ENCODE data around the gene KATNAL1. TPM values are rescaled to one million over a fixed set of nuclear protein-coding genes. Genes with fewer than 3 reads are reported as not detected.
"Not testable (repeated sequence)": the region's sequence is repeated elsewhere in the genome, so short reads cannot be mapped to it uniquely, and the experiment has no call there.

The KATNAL1 gene
- total RNA-seq, 1 experiment from 2014 or later = 43.5 TPM

GRCh38 chr13:30193279-30194234 lies 113.8 kb downstream of the KATNAL1 start:
- H3K27me3 ChIP-seq (replicated peaks) = no peaks in the 10 kb centered on the region
- H3K4me3 ChIP-seq = no peak overlapping the region
- no peaks in the 10 kb centered on the region for H3K36me3 ChIP-seq
- no peaks in the 10 kb centered on the region for H3K9me3 ChIP-seq (replicated peaks)
- no peak overlapping the region for H3K27ac ChIP-seq
- DNase-seq (ENCODE audit: low read depth in 1 of 2, low spot score in 2 of 2) = no peak
- H3K4me1 ChIP-seq (replicated peaks) = no peaks in the 10 kb centered on the region

GRCh38 chr13:30192320-30193093 lies 114.8 kb downstream of the KATNAL1 start:
- no peaks in the 10 kb centered on the region for H3K27me3 ChIP-seq (replicated peaks)
- no peak for DNase-seq (ENCODE audit: low read depth in 1 of 2, low spot score in 2 of 2)

GRCh38 chr13:30191491-30192100 lies 115.8 kb downstream of the KATNAL1 start:
- no peak overlapping the region for H3K4me3 ChIP-seq
- H3K27ac ChIP-seq = no peak overlapping the region
- no peaks in the 10 kb centered on the region for H3K9me3 ChIP-seq (replicated peaks)
- no peaks in the 10 kb centered on the region for H3K36me3 ChIP-seq
- no peaks in the 10 kb centered on the region for H3K4me1 ChIP-seq (replicated peaks)
- peak in 1 of 2 experiments; percentile 6 for DNase-seq (ENCODE audit: low read depth in 1 of 2, low spot score in 2 of 2)
- no peaks in the 10 kb centered on the region for H3K27me3 ChIP-seq (replicated peaks)

More at GRCh38 chr13:30192320-30193093, 114.8 kb downstream of the KATNAL1 start:
- H3K9me3 ChIP-seq (replicated peaks) = no peaks in the 10 kb centered on the region
- no peaks in the 10 kb centered on the region for H3K4me1 ChIP-seq (replicated peaks)
- H3K4me3 ChIP-seq = no peak overlapping the region
- H3K27ac ChIP-seq = no peak overlapping the region
- no peaks in the 10 kb centered on the region for H3K36me3 ChIP-seq

GRCh38 chr13:30186634-30187415 lies 120.5 kb downstream of the KATNAL1 start:
- H3K27me3 ChIP-seq (replicated peaks) = no peaks in the 10 kb centered on the region
- H3K9me3 ChIP-seq (replicated peaks) = no peaks in the 10 kb centered on the region
- no peak overlapping the region for H3K4me3 ChIP-seq
- DNase-seq (ENCODE audit: low read depth in 1 of 2, low spot score in 2 of 2) = no peak
- H3K36me3 ChIP-seq = no peaks in the 10 kb centered on the region
- H3K4me1 ChIP-seq (replicated peaks) = no peaks in the 10 kb centered on the region
- H3K27ac ChIP-seq = no peak overlapping the region

DNA sequence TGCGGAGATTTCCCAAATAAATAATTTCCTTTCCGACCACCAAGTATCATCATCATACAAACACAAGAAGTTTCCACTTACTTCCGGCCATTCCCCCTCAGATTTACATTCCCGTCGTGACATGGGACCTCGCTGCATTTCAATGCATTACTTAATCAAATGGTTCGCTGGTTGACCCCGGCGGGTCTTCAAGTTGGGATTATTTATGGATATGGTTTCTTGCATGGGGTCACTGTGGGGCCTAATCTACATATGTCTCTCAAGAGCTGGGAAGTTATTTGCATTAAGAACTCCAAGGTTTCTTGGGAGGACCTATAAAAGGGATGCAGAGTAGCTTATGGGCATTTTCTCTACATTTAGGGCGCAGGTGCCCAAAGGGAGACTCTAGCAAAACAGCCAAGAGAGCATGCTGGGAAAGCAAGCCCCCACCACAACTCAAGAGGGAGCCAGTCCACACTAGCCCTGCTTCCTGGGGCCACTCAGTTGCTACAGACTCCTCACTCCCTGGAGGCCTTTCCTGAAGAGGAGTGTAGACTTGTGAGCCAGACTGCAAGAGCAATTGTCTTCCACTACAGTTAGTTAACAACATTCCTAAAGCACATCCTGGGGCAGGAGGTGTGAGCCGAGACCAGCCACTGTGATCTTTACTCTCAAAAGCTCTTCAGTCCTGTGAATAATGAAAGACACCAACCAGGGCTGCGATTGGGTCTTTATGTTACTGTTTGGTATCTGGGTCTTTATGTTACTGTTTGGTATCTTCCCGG lies 125.3 kb downstream of the KATNAL1 start:
- no peak for DNase-seq (ENCODE audit: low read depth in 1 of 2, low spot score in 2 of 2)
- no peaks in the 10 kb centered on the region for H3K9me3 ChIP-seq (replicated peaks)

GRCh38 chr13:30179597-30180276 lies 127.6 kb downstream of the KATNAL1 start:
- H3K27ac ChIP-seq = no peak overlapping the region
- no peak for DNase-seq (ENCODE audit: low read depth in 1 of 2, low spot score in 2 of 2)
- no peaks in the 10 kb centered on the region for H3K36me3 ChIP-seq
- H3K9me3 ChIP-seq (replicated peaks) = no peaks in the 10 kb centered on the region
- no peaks in the 10 kb centered on the region for H3K27me3 ChIP-seq (replicated peaks)
- no peak overlapping the region for H3K4me3 ChIP-seq
- no peaks in the 10 kb centered on the region for H3K4me1 ChIP-seq (replicated peaks)

More for the DNA sequence above, 125.3 kb downstream of the KATNAL1 start:
- Histone ChIP-seq H3K27ac (no peak overlapping the region), H3K27me3 (replicated peaks) (no peaks in the 10 kb centered on the region), H3K4me1 (replicated peaks) (no peaks in the 10 kb centered on the region), H3K4me3 (no peak overlapping the region), H3K36me3 (no peaks in the 10 kb centered on the region)

- H3K4me1 ChIP-seq (replicated peaks) = no peaks in the 10 kb centered on the region
- no peaks in the 10 kb centered on the region for H3K9me3 ChIP-seq (replicated peaks)
- H3K27me3 ChIP-seq (replicated peaks) = no peaks in the 10 kb centered on the region
- no peak overlapping the region for H3K27ac ChIP-seq
- no peak overlapping the region for H3K4me3 ChIP-seq
- H3K36me3 ChIP-seq = no peaks in the 10 kb centered on the region
- DNase-seq (ENCODE audit: low read depth in 1 of 2, low spot score in 2 of 2) = no peak
Measured at GRCh38 chr13:30178976-30179375, 128.4 kb downstream of the KATNAL1 start.

- Histone ChIP-seq H3K9me3 (replicated peaks) (no peaks in the 10 kb centered on the region), H3K27ac (no peak overlapping the region), H3K4me1 (replicated peaks) (no peaks in the 10 kb centered on the region), H3K36me3 (no peaks in the 10 kb centered on the region), H3K4me3 (no peak overlapping the region), H3K27me3 (replicated peaks) (no peaks in the 10 kb centered on the region)
- no peak for DNase-seq (ENCODE audit: low read depth in 1 of 2, low spot score in 2 of 2)
Measured at GRCh38 chr13:30175166-30175565, 132.2 kb downstream of the KATNAL1 start.

DNA sequence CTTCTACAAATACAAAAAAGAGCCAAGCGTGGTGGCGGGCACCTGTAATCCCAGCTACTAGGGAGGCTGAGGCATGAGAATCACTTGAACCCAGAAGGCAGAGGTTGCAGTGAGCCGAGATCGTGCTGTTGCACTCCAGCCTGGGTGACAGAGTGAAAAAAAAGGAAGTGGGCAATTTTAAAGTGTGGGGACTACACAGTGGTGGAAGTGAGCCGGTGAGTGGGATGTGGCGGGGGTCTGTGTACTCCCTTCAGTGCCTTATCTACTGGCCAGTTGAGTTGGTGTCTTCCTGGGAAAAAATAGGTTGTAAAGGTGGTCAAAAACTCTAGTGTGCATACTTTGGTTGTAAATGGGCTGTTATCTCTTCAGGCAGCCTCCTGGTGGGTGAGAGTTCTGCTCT lies 133.1 kb downstream of the KATNAL1 start:
- not testable (repeated sequence) for H3K4me3 ChIP-seq; H3K4me1 ChIP-seq (replicated peaks); H3K36me3 ChIP-seq; H3K9me3 ChIP-seq (replicated peaks); H3K27ac ChIP-seq; DNase-seq (ENCODE audit: low read depth in 1 of 2, low spot score in 2 of 2); H3K27me3 ChIP-seq (replicated peaks)

DNA sequence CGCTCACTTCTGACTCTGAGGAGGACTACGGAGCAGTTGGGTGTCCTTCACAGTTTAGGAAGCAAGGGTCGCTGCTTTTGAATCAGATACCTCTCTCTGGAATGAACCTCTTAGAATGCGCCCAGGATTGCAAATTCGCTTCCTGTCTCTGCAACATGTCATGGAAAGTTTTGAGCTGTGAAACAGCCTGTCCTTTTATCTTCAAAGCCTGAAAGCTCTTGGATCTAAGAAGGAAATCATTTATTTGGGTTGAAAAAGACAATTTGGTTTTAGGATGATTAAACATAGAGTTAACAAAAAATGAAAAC lies 134.1 kb downstream of the KATNAL1 start:
- H3K9me3 ChIP-seq (replicated peaks) = no peaks in the 10 kb centered on the region
- H3K36me3 ChIP-seq = no peaks in the 10 kb centered on the region
- no peak for DNase-seq (ENCODE audit: low read depth in 1 of 2, low spot score in 2 of 2)
- H3K27me3 ChIP-seq (replicated peaks) = no peaks in the 10 kb centered on the region
- H3K27ac ChIP-seq = no peak overlapping the region
- H3K4me1 ChIP-seq (replicated peaks) = no peaks in the 10 kb centered on the region
- no peak overlapping the region for H3K4me3 ChIP-seq

DNA sequence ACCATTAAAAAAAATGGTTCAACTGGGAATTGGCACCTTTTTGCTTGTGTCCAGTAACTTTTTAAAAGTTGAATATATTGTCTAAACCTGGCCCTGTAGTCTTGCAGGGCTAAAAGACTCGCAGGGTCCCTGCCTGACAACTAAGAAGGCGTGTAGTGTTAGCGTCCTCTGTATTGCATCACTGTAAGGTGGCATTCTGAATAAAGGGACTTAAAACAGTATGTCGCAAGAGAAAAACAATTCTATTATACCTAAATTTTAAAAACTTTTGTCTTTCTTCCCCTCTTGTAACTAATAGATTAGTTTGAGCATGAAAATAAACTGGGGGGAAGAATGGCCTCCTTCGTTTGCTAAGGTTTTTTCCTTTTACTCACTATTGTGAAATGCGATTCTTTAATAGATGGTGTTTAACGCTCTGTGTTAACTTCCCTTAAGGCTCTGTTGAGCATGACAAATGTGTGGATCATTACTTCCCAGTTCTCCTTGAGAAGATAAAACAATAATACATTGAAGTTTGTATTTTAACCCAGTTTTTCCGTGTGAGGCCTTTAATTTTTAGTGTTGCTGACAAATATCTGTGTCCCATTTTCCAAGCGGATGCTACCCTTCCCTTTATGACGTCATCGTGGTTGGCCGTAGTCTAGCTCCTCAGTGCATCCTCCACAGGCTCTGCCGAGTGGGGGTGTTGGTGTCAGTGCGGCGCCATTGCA lies 134.6 kb downstream of the KATNAL1 start:
- DNase-seq (ENCODE audit: low read depth in 1 of 2, low spot score in 2 of 2) = no peak
- no peaks in the 10 kb centered on the region for H3K36me3 ChIP-seq
- no peaks in the 10 kb centered on the region for H3K9me3 ChIP-seq (replicated peaks)
- no peak overlapping the region for H3K27ac ChIP-seq
- no peaks in the 10 kb centered on the region for H3K27me3 ChIP-seq (replicated peaks)
- H3K4me1 ChIP-seq (replicated peaks) = no peaks in the 10 kb centered on the region
- H3K4me3 ChIP-seq = no peak overlapping the region

DNA sequence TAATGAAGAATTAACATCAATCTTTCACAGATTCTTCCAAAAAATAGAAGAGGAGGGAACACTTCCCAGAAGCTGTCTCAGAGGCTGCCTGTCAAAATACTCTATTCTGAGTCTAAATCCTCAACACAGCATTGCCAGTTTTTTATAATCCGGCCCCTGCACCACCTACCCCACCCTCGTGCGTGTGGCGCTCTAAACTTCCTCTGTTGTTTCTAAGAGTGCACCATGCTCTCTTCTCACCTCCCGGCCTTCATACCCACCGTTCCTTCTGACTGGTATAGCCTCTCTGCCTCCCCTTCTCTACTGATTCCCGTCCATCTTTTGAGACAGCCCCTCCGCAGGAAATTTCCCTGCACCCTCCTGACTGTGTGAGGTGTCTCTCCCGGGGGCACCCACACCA lies 136.8 kb downstream of the KATNAL1 start:
- no peak for DNase-seq (ENCODE audit: low read depth in 1 of 2, low spot score in 2 of 2)
- Histone ChIP-seq H3K4me3 (no peak overlapping the region), H3K36me3 (no peaks in the 10 kb centered on the region), H3K4me1 (replicated peaks) (no peaks in the 10 kb centered on the region), H3K27ac (no peak overlapping the region), H3K27me3 (replicated peaks) (no peaks in the 10 kb centered on the region), H3K9me3 (replicated peaks) (no peaks in the 10 kb centered on the region)

All from SJSA1 (cell line).